ENCODE results near the gene GAPDH.
"Not testable (repeated sequence)": the region's sequence is repeated elsewhere in the genome, so short reads cannot be mapped to it uniquely, and the experiment has no call there.

The GAPDH gene

DNA sequence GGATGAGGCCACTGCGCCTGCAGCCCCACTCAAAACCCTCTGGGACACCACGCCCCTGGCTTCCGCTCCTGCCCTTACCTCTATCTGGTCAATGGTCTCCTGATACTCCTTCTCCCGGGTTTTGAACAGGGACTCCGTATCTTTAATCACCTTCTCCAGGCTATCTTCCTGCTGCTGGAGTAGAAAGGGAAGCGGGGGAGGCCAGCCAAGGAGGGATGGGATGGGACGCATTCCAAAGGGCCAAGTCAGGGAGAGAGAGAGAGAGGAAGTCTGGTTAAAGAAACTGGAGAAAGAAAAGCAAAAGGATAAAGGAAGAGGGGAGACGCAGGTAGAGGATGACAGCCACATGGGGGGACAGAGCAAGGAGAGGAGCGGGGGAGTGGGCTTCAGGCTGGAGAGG is 13.7 kb downstream of the GAPDH start:
- no peak for DNase-seq

DNA sequence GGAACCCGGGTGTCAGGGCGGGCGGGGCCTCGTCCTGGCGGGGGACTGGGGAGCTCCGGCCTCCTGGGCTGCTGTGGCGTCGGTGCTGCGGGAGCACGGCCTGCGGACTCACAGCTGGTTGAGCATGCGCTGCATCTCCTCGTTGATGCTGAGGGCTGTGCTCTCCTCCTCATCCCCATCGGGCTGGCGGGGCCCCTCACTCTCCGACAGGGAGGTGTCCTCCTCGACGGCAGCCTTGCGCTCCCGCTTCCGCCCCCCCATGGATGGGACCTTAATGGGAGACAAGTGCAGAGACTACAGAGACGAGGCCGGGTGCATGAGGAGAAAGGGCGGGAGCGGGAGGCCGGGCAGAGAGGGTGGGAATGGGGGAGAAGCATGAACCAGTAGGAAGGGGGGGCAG is 14.2 kb downstream of the GAPDH start:
- no peak for DNase-seq

DNA sequence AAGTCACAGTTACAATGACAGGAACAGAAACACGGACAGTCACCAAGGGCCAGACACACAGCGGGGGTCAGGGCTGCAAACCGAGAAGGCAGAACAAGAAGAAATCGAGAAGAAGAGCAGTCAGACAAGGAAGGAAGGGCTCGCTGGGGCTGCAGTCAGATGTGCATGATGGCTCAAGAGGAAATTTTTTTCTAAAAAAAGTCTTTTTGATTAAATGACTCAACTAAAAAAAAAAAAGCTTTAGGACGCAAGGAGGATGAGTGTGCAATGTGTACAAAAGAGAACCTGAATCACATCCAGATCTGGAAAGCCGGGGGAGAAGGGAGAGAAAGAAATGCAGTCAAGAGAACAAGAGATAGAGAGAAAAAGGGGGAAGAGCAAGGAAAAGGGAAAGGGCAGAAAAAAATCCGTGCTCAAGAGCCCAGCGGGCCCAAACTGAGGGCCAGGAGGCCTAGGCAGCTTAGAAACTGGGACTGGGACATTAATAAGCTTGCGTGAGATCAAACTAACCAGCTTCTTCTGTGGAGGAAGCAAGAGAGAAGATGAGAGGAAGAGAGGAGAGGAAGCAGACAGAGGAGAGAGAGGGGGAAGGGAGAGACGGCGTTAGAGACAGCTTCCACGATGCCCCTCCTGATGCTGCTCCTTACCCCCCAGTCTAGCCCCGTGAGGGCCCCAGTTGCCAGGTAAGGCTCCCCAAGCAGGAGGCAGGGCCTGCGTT is 14.8 kb downstream of the GAPDH start:
- DNase-seq, result no peak

DNA sequence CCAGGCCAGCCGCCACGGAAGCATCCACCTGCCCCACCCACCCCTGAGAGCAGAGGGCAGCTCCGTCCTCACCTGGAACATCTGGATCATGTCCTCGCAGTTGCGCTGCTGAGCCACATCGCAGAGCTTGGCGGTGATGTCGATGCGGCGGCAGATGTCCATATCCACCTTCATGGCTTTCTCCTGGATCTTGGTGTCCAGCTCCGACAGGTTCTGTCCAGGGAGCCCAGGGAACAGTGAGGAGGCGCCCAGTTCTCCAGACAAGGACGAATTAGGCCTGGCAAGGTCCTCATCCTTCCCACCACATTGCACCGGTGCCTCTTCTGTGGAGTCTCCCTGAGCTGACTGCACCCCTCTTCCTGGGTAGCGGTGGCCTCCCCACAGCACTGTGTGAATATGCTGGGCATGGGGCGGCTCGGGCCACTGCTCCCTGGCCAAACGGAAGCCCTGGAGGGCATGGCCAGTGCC is 15.4 kb downstream of the GAPDH start:
- DNase-seq, result no peak

DNA sequence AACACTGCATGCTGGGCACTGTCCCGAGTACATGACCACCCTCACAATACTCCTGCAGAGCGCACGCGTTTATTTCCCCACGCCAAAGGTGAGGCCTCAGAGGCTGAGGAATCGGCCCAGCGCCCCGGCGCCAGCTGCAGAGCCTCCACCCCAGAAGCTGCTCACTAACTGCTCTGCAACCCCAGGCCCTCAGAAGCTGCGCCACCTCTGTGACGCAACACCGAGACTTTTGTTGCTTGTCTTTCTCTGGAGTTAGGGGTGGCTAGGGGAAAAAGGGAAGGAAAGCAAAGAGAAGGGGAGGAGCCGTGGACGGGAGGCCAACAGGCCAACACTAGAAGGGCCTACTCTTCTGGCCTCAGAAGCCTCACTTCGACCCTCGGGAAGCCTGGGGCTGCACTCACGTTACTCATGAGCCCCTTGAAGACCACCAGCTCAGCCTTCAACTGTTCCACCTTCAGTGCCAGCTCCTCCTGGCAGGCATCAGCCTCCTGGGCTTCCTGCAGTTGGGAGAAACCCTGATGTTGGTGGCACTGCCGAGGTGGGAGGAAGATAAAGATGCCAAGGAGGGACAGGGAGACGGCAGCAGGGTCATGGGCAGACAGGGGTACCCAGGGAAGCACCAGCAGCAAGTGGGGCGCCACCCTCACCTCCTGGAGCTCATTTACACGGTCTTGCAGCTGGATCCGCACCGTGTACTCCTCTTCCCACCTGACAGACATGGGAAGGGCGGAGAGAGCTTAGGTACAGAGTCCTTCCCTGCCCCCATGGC is 16.2 kb downstream of the GAPDH start:
- DNase-seq, result no peak

DNA sequence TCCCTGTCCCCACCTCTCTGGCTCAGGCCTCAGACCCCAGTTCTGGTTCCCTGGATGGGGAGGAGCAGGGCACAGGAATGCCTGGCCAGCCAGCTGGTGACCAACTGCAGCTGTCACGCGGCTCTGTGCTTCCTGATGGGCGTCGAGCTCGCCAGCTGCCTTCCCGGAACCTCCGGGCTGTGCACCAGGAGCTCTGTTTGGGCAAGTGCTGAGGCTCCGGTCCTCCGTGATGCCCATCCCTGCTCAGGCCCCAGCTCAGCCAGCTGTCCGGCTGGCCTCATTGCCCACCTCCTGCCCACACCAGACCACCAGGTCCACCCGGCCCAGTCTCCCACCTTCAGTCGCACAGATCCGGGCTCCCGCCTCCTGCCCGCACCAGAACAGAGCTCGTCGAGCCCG is 16.7 kb downstream of the GAPDH start:
- DNase-seq, result no peak

DNA sequence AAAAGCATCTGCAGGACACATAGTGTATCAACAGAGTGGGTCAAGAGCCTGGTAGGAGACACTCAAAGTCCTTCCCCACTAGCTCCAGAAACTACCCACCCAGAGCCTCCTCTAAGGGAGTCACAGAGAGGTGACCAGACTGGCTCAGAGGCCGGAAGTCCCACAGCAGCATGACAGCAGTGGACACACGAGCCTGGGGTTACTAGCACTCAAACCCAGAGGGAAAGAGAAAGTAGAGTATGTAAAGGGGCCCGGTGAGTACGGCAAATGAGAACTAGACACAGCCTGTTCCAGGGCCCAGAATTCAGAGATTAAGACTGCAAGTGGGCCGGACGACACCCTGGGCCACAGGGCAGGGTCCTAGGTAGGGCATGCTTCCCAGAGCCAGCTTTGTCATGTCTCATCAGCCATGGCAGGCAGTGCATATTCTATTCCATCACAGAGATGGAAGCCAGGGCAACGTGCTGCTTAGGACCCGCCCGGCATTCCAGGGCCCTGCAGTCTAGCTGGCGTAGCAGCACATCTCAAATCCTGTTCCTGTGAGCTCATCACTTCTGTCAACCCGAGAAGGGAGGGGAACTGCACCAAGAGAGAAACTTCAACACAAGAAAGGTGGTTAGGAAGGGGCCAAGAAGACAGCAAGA is 17.3 kb downstream of the GAPDH start:
- no peak for DNase-seq

DNA sequence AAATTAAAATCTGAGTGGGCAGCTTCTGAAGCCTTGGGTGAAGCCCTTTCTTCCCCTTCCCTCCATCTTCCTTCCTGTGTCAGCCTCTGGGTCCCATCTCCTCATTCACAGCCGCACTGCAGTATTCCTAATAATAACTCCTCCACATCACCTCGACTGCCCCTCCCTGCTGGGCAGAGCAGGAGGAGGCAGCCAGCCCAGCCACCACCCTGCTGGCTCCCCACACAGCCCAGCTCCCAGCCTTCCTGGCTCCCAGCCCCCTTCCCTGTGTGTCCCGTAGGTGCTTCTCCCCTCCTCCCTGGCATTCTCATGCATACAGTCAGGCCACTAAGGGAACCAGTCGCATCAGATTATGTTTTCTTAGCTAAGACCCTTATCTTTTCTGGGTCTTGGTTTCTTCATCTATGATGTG is 17.8 kb downstream of the GAPDH start:
- DNase-seq, result no peak

DNA sequence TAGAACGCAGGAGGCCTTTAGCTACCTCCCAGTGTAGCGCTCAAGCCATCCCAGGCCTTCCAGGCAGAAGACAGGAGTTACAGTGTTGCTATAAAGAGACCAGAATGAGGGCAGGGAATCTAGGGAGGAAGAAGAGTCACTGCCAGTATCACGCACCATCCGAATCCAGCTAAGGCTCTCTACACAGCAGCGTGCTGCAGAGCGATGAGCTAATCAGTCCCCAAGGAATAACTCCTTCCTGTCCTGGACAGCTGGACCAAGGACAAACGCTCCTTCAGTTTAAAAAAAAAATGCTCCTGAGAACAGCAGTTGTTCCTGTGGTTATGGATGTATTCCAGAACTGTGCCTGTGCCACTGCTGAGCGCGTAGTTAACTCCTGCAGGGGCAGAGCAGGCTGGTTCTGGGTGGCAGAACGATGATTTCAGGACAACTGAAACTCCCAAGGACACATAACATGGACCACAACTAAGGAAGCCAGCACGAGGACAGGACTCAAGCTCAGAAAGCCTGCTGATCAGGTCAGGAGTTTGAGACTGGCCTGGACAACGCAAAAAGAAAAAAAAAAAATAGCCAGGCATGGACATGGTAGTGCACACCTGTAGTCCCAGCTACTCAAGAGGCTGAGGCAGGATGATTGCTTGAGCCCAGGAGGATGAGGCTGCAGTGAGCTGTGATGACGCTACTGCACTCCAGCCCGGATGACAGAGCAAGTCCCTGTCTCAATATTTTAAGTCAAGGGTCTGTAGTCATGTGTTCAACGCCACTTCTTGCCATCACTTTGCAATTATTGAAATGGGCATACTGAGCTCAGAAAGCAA is 18.9 kb downstream of the GAPDH start:
- DNase-seq, result no peak

DNA sequence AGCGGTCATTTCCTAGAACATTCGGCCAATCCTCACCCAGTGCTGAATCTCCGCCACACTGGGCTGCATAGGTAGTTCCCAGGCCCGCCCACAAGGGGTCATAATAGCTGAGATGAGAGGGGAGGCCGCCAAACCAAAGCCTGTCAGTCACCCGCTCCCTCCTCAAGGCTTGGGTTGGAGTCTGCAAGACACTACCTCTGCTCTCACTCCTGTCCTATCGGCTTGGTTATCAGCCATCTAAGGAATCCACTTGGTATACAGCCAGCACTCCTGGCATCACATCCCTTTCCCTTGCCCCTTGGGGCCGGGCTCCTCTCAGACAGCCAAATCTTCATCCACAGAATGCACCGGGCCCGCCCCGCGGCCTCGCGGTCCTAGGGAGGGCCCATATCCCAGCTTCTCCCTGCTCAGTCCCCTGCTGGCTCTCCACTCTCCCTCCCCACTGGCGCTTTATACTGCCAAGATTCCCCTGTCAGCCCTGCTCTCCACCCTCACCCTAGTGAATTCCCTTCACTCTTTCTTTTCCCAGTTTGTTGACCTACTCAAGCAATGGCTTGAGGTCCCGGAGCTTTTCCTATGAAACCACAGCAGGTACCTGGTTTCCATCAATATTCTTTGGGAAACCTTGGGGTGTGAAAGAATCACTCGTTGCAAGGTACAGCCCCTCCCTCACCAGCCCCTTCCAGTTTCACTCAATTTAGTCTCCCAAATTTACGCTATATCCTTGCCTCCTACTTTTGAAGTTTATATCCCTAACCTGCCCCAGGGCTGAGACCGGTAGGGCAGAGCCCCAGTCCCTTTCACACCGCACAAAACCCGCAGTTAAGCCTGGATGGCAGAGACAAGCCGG is 20.1 kb downstream of the GAPDH start:
- peak in 1 of 2 experiments; percentile 34 for DNase-seq

DNA sequence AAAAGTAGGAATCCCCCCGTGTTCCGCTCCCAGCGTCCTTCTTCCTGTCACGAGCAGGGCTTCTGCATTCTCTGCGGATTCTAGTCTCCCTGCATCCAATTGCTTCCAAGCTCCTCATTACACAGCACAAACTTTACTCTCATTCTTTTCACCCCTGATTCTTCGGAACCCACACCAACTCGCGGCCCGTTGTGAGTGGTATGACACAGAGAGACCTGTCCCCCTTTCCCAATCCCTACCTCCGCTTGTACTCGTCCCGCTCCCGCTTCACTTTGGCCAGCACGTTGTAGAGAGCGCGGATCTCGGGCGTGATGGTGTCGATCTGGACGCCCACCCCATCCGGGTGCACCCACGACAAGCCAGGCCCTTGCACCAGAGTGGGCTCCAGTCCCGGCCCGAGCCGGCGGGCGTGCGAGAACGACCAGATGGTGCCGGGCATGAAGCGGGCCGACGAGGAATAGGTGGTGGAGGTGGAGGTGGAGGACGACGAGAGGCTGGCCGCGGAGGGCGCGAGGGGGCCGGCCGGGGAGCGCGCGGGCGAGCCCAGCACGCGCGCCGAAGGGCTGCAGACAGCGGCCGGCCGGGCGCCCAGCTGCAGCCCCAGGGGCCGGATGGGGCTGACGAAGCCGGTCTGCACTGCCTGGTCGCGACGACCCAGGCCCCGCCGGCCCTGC is 20.8 kb downstream of the GAPDH start:
- DNase-seq, result no peak

DNA sequence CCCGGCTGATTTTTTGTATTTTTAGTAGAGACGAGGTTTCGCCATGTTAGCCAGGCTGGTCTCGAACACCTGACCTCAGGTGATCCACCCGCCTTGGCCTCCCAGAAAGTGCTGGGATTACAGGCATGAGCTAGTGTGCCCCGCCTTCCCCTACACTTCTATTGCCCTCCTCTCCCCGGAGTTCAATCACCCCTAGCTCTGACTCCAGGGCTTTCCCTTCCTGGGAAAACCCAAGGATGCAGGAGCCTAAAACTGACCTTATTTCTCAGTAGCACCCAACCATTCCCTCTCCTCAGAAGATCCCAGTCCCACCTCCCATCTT is 22.1 kb downstream of the GAPDH start:
- DNase-seq, result not testable (repeated sequence)

DNA sequence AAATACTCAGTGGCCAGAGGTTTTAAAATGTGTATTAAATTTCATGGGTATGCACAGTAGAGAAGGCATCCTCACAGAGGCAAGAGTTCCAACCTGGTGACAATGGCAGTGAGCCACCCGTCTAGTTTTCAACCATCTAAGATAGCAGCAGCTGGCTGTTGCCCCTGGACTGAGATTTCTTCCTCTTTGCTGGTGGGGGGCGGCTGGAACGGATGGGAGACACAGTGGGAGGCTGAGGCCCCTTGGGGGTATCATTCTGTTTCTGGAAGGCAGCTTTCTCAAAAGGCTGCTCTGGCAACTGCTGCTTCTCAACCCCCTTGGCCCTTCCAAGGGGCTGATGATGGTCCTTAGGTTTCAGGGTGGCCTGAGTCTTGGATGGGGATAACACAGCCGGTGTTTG is 22.5 kb downstream of the GAPDH start:
- no peak for DNase-seq

DNA sequence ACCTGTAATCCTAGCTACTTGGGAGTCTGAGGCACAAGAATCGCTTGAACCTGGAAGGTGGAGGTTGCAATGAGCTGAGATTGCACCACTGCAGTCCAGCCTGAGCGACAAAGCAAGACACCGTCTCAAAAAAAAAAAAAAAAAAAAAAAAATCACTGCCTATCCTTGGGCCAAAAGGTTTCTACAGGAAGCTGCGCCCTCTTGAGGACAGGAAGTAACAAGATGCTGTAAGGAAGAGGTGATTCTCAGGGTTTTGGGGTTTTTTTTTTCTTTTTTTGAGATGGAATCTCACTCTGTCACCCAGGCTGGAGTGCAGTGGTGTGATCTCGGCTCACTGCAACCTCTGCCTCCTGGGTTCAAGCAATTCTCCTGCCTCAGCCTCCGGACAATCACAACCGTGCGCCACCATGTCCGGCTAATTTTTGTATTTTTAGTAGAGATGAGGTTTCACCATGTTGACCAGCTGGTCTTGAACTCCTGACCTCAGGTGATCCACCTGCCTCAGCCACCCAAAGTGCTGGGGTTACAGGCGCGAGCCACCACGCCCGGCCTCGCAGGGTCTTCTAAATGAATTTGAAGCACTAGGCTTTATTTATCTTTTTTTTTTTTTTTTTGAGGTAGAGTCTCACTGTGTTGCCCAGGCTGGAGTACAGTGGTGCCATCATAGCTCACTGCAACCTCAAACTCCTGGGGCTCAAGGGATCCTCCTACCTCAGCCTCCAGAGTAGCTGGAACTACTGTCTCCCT is 23.9 kb downstream of the GAPDH start:
- DNase-seq, result not testable (repeated sequence)

DNA sequence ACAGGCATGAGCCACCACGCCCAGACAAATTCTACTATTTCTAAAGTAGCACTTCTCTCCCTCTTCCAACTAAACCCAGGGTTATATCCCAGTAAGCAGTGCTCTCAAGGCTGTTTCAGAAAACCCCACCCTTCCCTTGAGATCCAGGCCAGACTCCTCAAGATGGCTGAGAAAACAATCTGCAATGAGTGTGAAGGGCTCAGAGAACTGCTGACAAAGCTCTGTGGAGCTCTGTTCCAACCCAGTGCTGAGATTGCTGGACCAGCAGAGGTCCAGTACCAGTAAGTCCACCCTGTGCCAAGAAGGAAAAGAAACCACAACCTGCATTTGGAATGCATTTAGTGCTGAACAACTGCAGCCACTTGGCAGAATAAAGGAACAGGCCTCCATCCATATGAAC is 25.2 kb downstream of the GAPDH start:
- DNase-seq, result no peak

DNA sequence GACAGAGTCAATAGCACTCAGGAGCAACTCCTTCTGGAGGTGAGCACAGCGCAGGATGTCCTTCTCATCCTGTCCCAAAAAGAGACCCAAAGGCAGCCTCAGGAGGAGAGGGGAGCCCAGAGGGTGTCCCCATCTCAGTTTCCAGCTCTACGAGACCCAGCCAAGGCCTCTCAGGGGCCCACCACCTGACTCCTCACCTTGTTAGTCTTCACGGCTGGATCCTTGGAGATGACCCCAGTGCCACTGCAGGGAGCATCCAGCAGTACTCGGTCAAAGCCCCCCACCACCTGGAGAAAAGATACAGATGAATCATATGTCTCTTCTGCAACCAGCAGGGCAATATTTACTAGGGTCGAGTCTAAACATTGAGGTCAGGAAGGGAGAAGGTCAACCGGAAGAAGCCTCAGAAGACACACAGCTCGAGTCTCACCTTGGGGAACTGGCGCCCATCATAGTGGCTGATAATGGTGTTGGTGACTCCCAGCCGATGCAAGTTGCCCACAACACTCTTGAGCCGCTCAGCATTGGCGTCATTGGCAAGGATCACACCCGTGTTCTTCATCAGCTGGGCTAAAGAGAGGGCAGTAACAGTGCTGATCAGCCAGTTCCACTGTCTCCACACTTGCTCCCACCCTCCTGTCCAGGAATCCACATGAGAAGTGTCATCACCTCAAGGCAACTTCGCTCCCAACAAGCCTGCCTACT is 26.3 kb downstream of the GAPDH start:
- DNase-seq, result no peak

DNA sequence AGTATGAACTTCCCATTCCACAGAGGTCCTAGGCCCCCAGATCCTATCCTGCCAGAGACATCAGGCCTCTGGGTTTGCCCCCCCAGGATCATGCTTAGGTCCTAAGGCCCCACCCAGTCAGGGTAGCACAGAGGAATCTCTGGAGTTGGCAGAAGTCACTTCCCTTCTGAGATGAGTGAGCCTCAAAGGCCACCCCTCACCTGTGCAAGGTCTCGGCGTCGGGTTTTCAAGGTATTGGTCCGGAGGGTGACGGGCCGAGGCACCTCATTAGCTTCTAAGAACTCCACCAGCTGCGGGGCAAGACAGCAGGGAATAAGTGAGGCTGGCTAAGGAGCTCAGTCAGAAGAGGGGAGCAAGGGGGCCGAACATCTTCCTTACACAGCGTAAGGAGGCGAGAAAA is 28.6 kb downstream of the GAPDH start:
- no peak for DNase-seq

DNA sequence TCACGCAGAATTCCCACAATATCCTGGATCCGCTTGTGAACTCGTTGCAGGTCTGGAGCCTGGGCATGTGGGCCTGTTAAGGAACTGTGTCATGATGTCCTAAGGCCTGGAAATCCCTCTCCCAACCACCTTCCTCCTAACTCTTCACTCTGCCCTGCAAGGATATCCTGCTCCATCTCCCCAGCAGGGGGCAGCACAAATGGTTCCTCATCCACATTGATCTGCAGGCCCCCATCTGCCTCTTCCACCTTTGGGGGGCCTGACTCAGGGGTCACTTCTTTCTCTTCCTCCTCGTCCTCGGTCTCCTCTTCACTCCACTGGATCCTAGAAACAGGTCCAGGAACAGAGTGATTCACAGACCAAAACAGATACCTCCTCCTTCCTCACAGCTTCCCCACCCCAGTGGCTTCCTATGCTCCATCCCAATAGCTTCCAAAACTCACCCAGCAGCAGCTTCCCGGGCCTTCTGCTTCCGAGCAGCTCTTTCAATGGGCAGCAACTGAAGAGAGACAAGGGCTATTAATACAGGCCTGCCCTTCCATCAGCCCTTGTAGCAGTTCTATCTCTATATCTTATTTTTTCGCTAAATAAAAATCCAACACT is 29.2 kb downstream of the GAPDH start:
- peak in 1 of 2 experiments; percentile 70 for DNase-seq

DNA sequence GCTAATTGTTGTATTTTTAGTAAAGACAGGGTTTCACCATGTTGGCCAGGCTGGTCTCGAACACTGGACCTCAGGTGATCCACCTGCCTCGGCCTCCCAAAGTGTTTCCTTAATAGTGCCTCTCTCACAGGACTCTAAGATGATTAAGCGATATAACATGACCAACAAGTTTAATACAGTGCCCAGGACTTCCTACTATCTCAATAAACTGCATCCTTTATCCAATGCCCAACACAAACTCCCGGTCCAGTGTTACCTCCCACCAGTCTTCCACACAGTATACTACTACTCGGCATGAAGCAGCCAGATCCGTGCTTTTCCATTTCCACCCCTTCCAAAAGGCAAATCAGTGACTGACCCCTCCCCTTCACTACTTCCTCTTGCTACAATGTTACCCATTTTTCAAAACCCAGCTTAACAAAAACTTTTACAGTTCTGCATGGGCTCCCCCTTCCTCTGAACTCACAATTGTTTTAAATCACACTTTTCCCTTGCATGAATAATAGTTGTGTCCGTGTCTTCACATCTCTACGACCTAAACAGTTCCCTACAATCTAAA is 32.9 kb downstream of the GAPDH start:
- no peak for DNase-seq
